HG03442 (cell line): Measurements from ENCODE around the gene FSD1L.

Experiments
- ATAC-seq: cut with Tn5 transposase; IDR thresholded peaks from one replicate; pipeline ENCODE4 v1.9.1; 2021; ENCODE audit warnings: mild to moderate bottlenecking, moderate library complexity; ENCODE audit not compliant: unreplicated experiment

FSD1L gene

GRCh38 chr9:105447814-105448812 is at the start of gene FSD1L:
TSS of gene FSD1L (plus strand) at chr9:105448034. CDS start at chr9:105448221, 187 bp downstream.
- ATAC-seq, result peak; percentile 92

GRCh38 chr9:105399117-105399516 is 48.7 kb upstream of the FSD1L start:
- ATAC-seq, result no peak

GRCh38 chr9:105401651-105402050 is 46.2 kb upstream of the FSD1L start:
- ATAC-seq, result no peak

GRCh38 chr9:105403552-105404248 is 44.1 kb upstream of the FSD1L start:
- no peak for ATAC-seq

GRCh38 chr9:105405514-105406131 is 42.2 kb upstream of the FSD1L start:
- peak; percentile 94 for ATAC-seq

- no peak for ATAC-seq
Observed at GRCh38 chr9:105406369-105406768, 41.5 kb upstream of the FSD1L start.

GRCh38 chr9:105413525-105413924 is 34.3 kb upstream of the FSD1L start:
- no peak for ATAC-seq

GRCh38 chr9:105414947-105415661 is 32.7 kb upstream of the FSD1L start:
- peak; percentile 73 for ATAC-seq

- ATAC-seq, result no peak
Observed at GRCh38 chr9:105415662-105415980, 32.2 kb upstream of the FSD1L start.

- peak; percentile 72 for ATAC-seq
Observed at GRCh38 chr9:105416840-105417239, 31.0 kb upstream of the FSD1L start.

GRCh38 chr9:105418588-105419500 is 29.0 kb upstream of the FSD1L start:
- no peak for ATAC-seq

- ATAC-seq, result no peak
Observed at GRCh38 chr9:105419816-105420597, 27.8 kb upstream of the FSD1L start.

- ATAC-seq, result no peak
Observed at GRCh38 chr9:105421154-105421553, 26.7 kb upstream of the FSD1L start.

GRCh38 chr9:105421864-105422263 is 26.0 kb upstream of the FSD1L start:
- ATAC-seq, result no peak

GRCh38 chr9:105425816-105426433 is 21.9 kb upstream of the FSD1L start:
- no peak for ATAC-seq

GRCh38 chr9:105426657-105427056 is 21.2 kb upstream of the FSD1L start:
- ATAC-seq, result no peak

GRCh38 chr9:105431424-105432246 is 16.2 kb upstream of the FSD1L start:
- ATAC-seq, result no peak
